ENCODE results near the gene CCDC185. TPM values are rescaled to one million over a fixed set of nuclear protein-coding genes. Genes with fewer than 3 reads are reported as not detected.

The CCDC185 gene
- total RNA-seq, 1 experiment from 2014 or later, result not detected

GRCh38 chr1:223413216-223413615 is 20.0 kb downstream of the CCDC185 start:
- Histone ChIP-seq H3K4me3 (no peak overlapping the region), H3F3A (ENCODE audit: insufficient read depth, low read depth) (no peaks in the 10 kb centered on the region), H3K9me3 (ENCODE audit: insufficient read depth, low read depth) (no peaks in the 10 kb centered on the region), H4K20me1 (ENCODE audit: insufficient read depth) (no peaks in the 10 kb centered on the region), H3K79me2 (ENCODE audit: low read depth) (no peaks in the 10 kb centered on the region), H3K4me1 (replicated peaks; ENCODE audit: insufficient read depth) (no peaks in the 10 kb centered on the region), H3K36me3 (ENCODE audit: low read depth) (no peaks in the 10 kb centered on the region), H2AFZ (no peak overlapping the region), H3K27ac (no peak overlapping the region), H3K4me2 (no peak overlapping the region), H3K9me2 (ENCODE audit: insufficient read depth) (no peaks in the 10 kb centered on the region), H3K27me3 (ENCODE audit: insufficient read depth, low read depth) (peaks cover 5% of the 10 kb centered on the region; the same call in 1 of the 2 replicates)
- TF ChIP-seq EZH2 (IDR thresholded peaks at IDR 0.05; ENCODE audit: low read depth) (no peak), CTCF (conservative IDR thresholded peaks at IDR 0.05) (no peak)
- ChIA-PET POLR2A (ENCODE audit: unreplicated experiment) (no interaction called here), CTCF (no interaction called here)
- intact Hi-C loops (cut with micrococcal nuclease; ENCODE audit: unreplicated experiment), result no loop called here
- no peak for DNase-seq
- BruUV-seq (replicated peaks), result no TSS peak

- H3K4me3 ChIP-seq, result no peak overlapping the region
- DNase-seq, result no peak
- no peaks in the 10 kb centered on the region for H3F3A ChIP-seq (ENCODE audit: insufficient read depth, low read depth)
- no peaks in the 10 kb centered on the region for H3K9me3 ChIP-seq (ENCODE audit: insufficient read depth, low read depth)
- H4K20me1 ChIP-seq (ENCODE audit: insufficient read depth), result no peaks in the 10 kb centered on the region
- no peak overlapping the region for H2AFZ ChIP-seq
- H3K9me2 ChIP-seq (ENCODE audit: insufficient read depth), result no peaks in the 10 kb centered on the region
- ChIA-PET CTCF (no interaction called here), POLR2A (ENCODE audit: unreplicated experiment) (no interaction called here)
- H3K36me3 ChIP-seq (ENCODE audit: low read depth), result no peaks in the 10 kb centered on the region
- TF ChIP-seq EZH2 (IDR thresholded peaks at IDR 0.05; ENCODE audit: low read depth) (no peak), CTCF (conservative IDR thresholded peaks at IDR 0.05) (no peak)
- intact Hi-C loops (cut with micrococcal nuclease; ENCODE audit: unreplicated experiment), result no loop called here
- H3K27ac ChIP-seq, result no peak overlapping the region
- H3K27me3 ChIP-seq (ENCODE audit: insufficient read depth, low read depth), result peaks cover 5% of the 10 kb centered on the region; the same call in 1 of the 2 replicates
- H3K4me2 ChIP-seq, result no peak overlapping the region
- BruUV-seq (replicated peaks), result no TSS peak
- H3K4me1 ChIP-seq (replicated peaks; ENCODE audit: insufficient read depth), result no peaks in the 10 kb centered on the region
- H3K79me2 ChIP-seq (ENCODE audit: low read depth), result no peaks in the 10 kb centered on the region
Measured at GRCh38 chr1:223417444-223417843, 24.2 kb downstream of the CCDC185 start.

GRCh38 chr1:223417903-223418663 is 24.9 kb downstream of the CCDC185 start:
- ChIA-PET CTCF (no interaction called here), POLR2A (ENCODE audit: unreplicated experiment) (no interaction called here)
- intact Hi-C loops (cut with micrococcal nuclease; ENCODE audit: unreplicated experiment), result no loop called here
- no peaks in the 10 kb centered on the region for H3K4me1 ChIP-seq (replicated peaks; ENCODE audit: insufficient read depth)
- BruUV-seq (replicated peaks), result no TSS peak
- no peak for DNase-seq
- no peaks in the 10 kb centered on the region for H3F3A ChIP-seq (ENCODE audit: insufficient read depth, low read depth)
- H2AFZ ChIP-seq, result no peak overlapping the region
- no peak overlapping the region for H3K27ac ChIP-seq
- no peak for TF ChIP-seq CTCF (conservative IDR thresholded peaks at IDR 0.05)
- no peak for TF ChIP-seq EZH2 (IDR thresholded peaks at IDR 0.05; ENCODE audit: low read depth)
- no peaks in the 10 kb centered on the region for H3K79me2 ChIP-seq (ENCODE audit: low read depth)
- H3K9me2 ChIP-seq (ENCODE audit: insufficient read depth), result no peaks in the 10 kb centered on the region
- H3K36me3 ChIP-seq (ENCODE audit: low read depth), result no peaks in the 10 kb centered on the region
- no peak overlapping the region for H3K4me3 ChIP-seq
- H3K4me2 ChIP-seq, result no peak overlapping the region
- no peaks in the 10 kb centered on the region for H4K20me1 ChIP-seq (ENCODE audit: insufficient read depth)
- H3K27me3 ChIP-seq (ENCODE audit: insufficient read depth, low read depth), result 0 out of 2 replicates have a peak, but pooled peaks cover 5% of the 10 kb centered on the region
- H3K9me3 ChIP-seq (ENCODE audit: insufficient read depth, low read depth), result no peaks in the 10 kb centered on the region

All from PC-9 (cell line).